B cell (primary cell): ENCODE data around the gene AGXT2.

ENCODE experiments used
- CTCF ChIP-seq: fragments of 200-600 bp; IDR thresholded peaks from one replicate; pipeline ENCODE4 v1.8.0; 2022; ENCODE audit warnings: antibody characterized with exemption, mild to moderate bottlenecking
- EZH2 ChIP-seq: IDR thresholded peaks from 2 replicates; pipeline ENCODE4 v1.6.1; 2012; ENCODE audit warnings: borderline replicate concordance, low read depth, mild to moderate bottlenecking, moderate library complexity, low read length; ENCODE audit not compliant: insufficient read depth, poor library complexity, severe bottlenecking

- TF ChIP-seq CTCF = no peak
- TF ChIP-seq EZH2 = no peak
These were observed 47.6 kb upstream of the AGXT2 start for GRCh38 chr5:35095366-35095765.
